T47D (cell line): ENCODE data around the gene TMEM178A.

ENCODE experiments used
- DNase-seq, 2 experiments: peaks; one replicate each; pipeline versions ENCODE4 v3.0.0 to v3.0.0-alpha.2; 2011 to 2012; ENCODE audit warnings: low read depth in 1 of 2, low spot score in 1 of 2
- JUND ChIP-seq: IDR thresholded peaks from 2 replicates; pipeline ENCODE4 v1.6.1; 2012; ENCODE audit warnings: low read depth
- in situ Hi-C: cut with HindIII; loops from 2 replicates; pipeline ENCODE4 v1.10.0; 2016; ENCODE audit warnings: low sequenced_read_pairs, low pct_unique_long_range_greater_than_20kb

Gene TMEM178A

DNA sequence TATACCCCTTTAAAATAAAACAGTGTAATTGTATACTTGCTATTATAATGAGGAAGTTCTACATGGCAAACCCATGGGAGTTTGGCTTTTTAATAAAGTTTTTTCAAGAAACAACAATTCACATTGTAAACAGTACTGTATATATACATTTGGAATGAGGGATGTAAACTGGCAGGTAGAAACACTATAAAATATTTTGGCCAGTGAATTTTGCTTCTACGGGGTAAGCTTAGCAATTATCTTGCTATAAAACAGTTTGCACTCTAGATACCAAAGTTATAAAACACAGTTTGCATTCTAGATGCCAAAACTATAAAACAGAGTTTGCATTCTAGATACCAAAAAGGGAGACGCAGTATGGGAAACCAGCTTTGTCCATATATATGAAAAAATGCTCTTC is 96.7 kb downstream of the TMEM178A start:
- in situ Hi-C loops, result no loop called here
- no peak; the same call in 1 of the 2 replicates for TF ChIP-seq JUND
- no peak for DNase-seq
